WI38 (cell line): ENCODE data around the gene SKAP2.
"Not testable (repeated sequence)": the region's sequence is repeated elsewhere in the genome, so short reads cannot be mapped to it uniquely, and the experiment has no call there.

Source experiments
- H3K4me3 ChIP-seq: 2 replicates; pipeline ENCODE4 v1.5.1; 2011; ENCODE audit warnings: low read depth, mild to moderate bottlenecking, control low read depth, low read length
- TF ChIP-seq, protein P1 (sequence below): IDR thresholded peaks from 2 replicates; pipeline ENCODE4 v1.5.1; 2012; ENCODE audit warnings: low read depth, mild to moderate bottlenecking, control low read depth, low read length

The SKAP2 gene

GRCh38 chr7:26843705-26844104 is 20.7 kb downstream of the SKAP2 start:
- TF ChIP-seq, protein P1, sequence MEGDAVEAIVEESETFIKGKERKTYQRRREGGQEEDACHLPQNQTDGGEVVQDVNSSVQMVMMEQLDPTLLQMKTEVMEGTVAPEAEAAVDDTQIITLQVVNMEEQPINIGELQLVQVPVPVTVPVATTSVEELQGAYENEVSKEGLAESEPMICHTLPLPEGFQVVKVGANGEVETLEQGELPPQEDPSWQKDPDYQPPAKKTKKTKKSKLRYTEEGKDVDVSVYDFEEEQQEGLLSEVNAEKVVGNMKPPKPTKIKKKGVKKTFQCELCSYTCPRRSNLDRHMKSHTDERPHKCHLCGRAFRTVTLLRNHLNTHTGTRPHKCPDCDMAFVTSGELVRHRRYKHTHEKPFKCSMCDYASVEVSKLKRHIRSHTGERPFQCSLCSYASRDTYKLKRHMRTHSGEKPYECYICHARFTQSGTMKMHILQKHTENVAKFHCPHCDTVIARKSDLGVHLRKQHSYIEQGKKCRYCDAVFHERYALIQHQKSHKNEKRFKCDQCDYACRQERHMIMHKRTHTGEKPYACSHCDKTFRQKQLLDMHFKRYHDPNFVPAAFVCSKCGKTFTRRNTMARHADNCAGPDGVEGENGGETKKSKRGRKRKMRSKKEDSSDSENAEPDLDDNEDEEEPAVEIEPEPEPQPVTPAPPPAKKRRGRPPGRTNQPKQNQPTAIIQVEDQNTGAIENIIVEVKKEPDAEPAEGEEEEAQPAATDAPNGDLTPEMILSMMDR: no peak
- no peak overlapping the region for H3K4me3 ChIP-seq

- H3K4me3 ChIP-seq: no peak overlapping the region
- TF ChIP-seq, protein P1: no peak
Measured at GRCh38 chr7:26842897-26843296, 21.5 kb downstream of the SKAP2 start.

DNA sequence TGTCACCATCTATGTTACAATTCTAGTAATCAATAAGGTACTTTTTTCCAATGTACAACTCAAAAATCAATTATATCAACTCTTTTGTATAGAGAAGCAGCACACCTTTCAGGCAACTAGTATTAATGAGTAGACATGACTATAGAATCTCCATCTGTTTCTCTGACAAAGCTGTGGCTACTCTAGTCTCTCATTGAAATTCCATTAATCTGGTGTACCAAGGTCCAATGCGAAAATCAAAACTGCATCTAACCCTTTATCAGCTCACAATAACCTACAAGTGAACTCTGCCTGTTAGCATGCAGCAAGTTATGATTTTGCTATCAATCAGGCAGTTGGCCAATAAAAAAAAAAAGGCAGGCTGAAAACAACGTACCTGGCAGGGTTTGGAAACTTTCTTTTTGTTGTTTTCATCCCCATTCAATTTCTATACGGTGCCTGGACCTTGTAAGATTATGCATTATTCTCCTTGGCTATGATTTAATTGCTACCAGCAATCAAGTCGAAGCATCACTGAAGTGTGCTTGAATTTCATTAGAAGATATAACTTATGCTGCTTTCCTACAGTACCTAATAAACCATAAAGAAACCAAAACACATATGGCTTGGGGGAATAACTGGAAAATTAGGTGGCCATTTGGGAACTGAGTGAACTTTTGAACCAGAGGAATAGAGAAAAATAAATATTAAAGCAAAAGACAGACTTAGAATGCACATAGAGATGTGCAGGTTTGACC is 23.2 kb downstream of the SKAP2 start:
- TF ChIP-seq, protein P1: no peak

DNA sequence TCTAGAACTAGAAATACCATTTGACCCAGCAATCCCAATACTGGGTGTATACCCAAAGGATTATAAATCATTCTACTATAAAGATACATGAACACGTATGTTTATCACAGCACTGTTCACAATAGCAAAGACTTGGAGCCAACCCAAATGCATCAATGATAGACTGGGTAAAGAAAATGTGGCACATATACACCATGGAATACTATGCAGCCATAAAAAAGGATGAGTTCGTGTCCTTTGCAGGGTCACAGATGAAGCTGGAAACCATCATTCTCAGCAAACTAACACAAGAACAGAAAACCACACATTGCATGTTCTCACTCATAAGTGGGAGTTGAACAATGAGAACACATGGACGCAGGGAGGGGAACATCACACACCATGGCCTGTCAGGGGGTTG is 27.6 kb downstream of the SKAP2 start:
- H3K4me3 ChIP-seq: not testable (repeated sequence)

More for the DNA sequence above, 23.2 kb downstream of the SKAP2 start:
- no peak overlapping the region for H3K4me3 ChIP-seq

- TF ChIP-seq, protein P1: no peak
- no peak overlapping the region for H3K4me3 ChIP-seq
Measured at GRCh38 chr7:26815426-26815825, 49.0 kb downstream of the SKAP2 start.

DNA sequence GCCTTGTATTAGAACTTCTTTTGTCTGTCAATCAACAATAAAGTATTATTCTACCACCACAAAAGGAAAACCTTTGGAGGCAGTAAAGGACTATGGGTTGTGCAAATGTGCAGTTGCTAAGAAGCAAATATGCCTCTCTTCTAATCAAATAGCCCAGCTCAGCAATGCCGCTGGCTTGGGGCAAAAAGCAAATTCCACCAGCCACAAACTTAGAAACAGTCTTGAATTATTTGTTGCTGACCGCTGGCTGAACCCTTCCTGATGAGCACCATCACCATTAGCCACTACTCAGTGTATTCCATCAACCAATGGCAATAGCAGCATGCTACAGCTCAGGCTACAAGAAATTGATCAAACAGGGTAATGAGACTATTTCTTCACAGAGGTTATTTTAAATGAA is 51.0 kb downstream of the SKAP2 start:
- TF ChIP-seq, protein P1: no peak
- H3K4me3 ChIP-seq: no peak overlapping the region

DNA sequence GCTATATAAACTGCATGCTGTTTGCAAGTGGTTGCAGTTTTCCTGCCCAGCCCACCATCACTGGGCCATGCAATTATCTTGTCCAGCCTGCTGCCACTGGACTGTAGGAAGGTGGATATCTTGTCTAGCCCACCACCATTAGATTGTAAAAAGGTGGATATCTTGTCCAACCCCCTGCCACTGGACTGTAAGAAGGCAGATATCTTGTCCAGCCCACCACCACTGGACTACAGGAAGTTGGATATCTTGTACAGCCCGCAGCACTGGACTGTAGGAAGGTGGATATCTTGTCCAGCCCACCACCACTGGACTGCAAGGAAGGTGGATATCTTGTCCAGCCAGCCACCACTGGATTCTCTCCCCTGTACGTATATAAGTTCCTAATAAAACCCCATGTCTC is 69.8 kb downstream of the SKAP2 start:
- TF ChIP-seq, protein P1: no peak
- H3K4me3 ChIP-seq: no peak overlapping the region

- H3K4me3 ChIP-seq: no peak overlapping the region
- TF ChIP-seq, protein P1: no peak
Measured at GRCh38 chr7:26792576-26792975, 71.8 kb downstream of the SKAP2 start.
